ENCODE data around the gene BLOC1S4.

- TF ChIP-seq POLR2AphosphoS5 (IDR thresholded peaks at IDR 0.05; ENCODE audit: low read depth, low read length): no peak
- no peak for TF ChIP-seq POLR2A (IDR thresholded peaks at IDR 0.05; ENCODE audit: low read depth, low read length)
Measured at GRCh38 chr4:6722891-6723290, 6.9 kb downstream of the BLOC1S4 start.
